RPMI7951 (cell line): ENCODE measurements around the gene ZFP36L1. TPM values are rescaled to one million over a fixed set of nuclear protein-coding genes. Genes with fewer than 3 reads are reported as not detected.

Source experiments
- DNase-seq: peaks from one replicate; pipeline ENCODE4 v3.0.0-alpha.2; 2012; ENCODE audit warnings: low read depth
- total RNA-seq: library from RNA; depleted of rRNA; stranded (reverse); fragments of >200 nt; shearing (Covaris generic); gene quantifications from 2 replicates; pipeline ENCODE4 v1.2.3, GENCODE V29; 2014; rRNA removed

ZFP36L1 gene
- total RNA-seq, 1 experiment from 2014 or later = 85.8 TPM

- DNase-seq = no peak
Observed at GRCh38 chr14:68738559-68738958, 54.3 kb downstream of the ZFP36L1 start.

Other genes with a start within 250 kb of the ZFP36L1 start
- 228 and 231 TPM in 2 replicates for gene ACTN1, start 186.2 kb upstream of the ZFP36L1 start, total RNA-seq